Natural killer cell (primary cell): ENCODE results near the gene FAM180B. TPM values are rescaled to one million over a fixed set of nuclear protein-coding genes. Genes with fewer than 3 reads are reported as not detected.

Source experiments
- ATAC-seq, 3 donors: fragments of 150-1000 bp in 2 of 3; fragments of 200-7000 bp in 1 of 3; cut with Tn5 transposase; 1 replicate in 1 of 3; 2 replicates in 2 of 3; pipeline ENCODE4 v1.10.0; 2021; ENCODE audit warnings: mild to moderate bottlenecking in 2 of 3, moderate library complexity in 2 of 3
- DNase-seq, 2 donors: peaks; one replicate each; pipeline versions ENCODE4 v3.0.0 to v3.0.0-alpha.2; 2013 to 2021; ENCODE audit warnings: mixed read lengths in 1 of 2
- H3K27ac ChIP-seq: one replicate; pipeline ENCODE4 v1.5.1; 2013; ENCODE audit warnings: mild to moderate bottlenecking, low read length
- H3K27me3 ChIP-seq: one replicate; pipeline ENCODE4 v1.6.1; 2013; ENCODE audit warnings: low read length; ENCODE audit not compliant: control insufficient read depth, insufficient read depth
- H3K36me3 ChIP-seq: one replicate; pipeline ENCODE4 v1.6.1; 2013; ENCODE audit warnings: low read length; ENCODE audit not compliant: control insufficient read depth, insufficient read depth
- H3K4me1 ChIP-seq: one replicate; pipeline ENCODE4 v1.6.1; 2013; ENCODE audit warnings: low read length; ENCODE audit not compliant: control insufficient read depth, insufficient read depth
- H3K4me3 ChIP-seq: one replicate; pipeline ENCODE4 v1.5.1; 2013; ENCODE audit warnings: low read length
- H3K9me3 ChIP-seq: one replicate; pipeline ENCODE4 v1.6.1; 2013; ENCODE audit warnings: low read length; ENCODE audit not compliant: control insufficient read depth, insufficient read depth
- H3K27ac Mint-ChIP-seq, 2 donors: one replicate each; pipeline ENCODE4 v1.8.0; 2022; ENCODE audit warnings: mild to moderate bottlenecking in 2 of 2, mixed read lengths in 2 of 2, moderate library complexity in 1 of 2
- H3K27me3 Mint-ChIP-seq, 2 donors: one replicate each; pipeline ENCODE4 v1.8.0; 2022; ENCODE audit warnings: low read depth in 2 of 2, mixed read lengths in 2 of 2
- H3K36me3 Mint-ChIP-seq: one replicate; pipeline ENCODE4 v1.8.0; 2022; ENCODE audit warnings: mixed read lengths
- H3K4me1 Mint-ChIP-seq, 2 donors: one replicate each; pipeline ENCODE4 v1.8.0; 2022; ENCODE audit warnings: mixed read lengths in 2 of 2
- H3K4me3 Mint-ChIP-seq: one replicate; pipeline ENCODE4 v1.8.0; 2022; ENCODE audit warnings: mild to moderate bottlenecking, moderate library complexity, mixed read lengths
- H3K9me3 Mint-ChIP-seq, 2 donors: one replicate each; pipeline ENCODE4 v1.8.0; 2022; ENCODE audit warnings: mixed read lengths in 2 of 2
- WGBS: methylation state at CpG from one replicate; pipeline ENCODE4 v1.1.7; 2013; ENCODE audit warnings: missing lambda C conversion rate; ENCODE audit not compliant: insufficient coverage; 5-methylcytosine and 5-hydroxymethylcytosine counted together
- intact Hi-C: fragments of 100-400 bp; cut with micrococcal nuclease; formaldehyde crosslinking; loops from one replicate; pipeline ENCODE4 v1.14.2; 2022
- total RNA-seq, 4 donors: library from RNA; stranded (reverse); fragments of 120-200 nt in 1 of 4; gene quantifications; one replicate each; pipeline versions ENCODE4 v1.2.3 to v1.2.4, GENCODE V29; 2013 to 2022
- TF ChIP-seq, protein P1 (sequence below): fragments of 200-600 bp; IDR thresholded peaks from one replicate; pipeline ENCODE4 v1.8.0; 2022; ENCODE audit warnings: antibody characterized with exemption

Gene FAM180B
- total RNA-seq, 3 donors from 2014 or later (not counting 1 experiment from before 2014, with no cell fraction given), result 0.25 TPM; not detected in 2

GRCh38 chr11:47589977-47590861 lies 3.7 kb downstream of the FAM180B start:
- TF ChIP-seq, protein P1, sequence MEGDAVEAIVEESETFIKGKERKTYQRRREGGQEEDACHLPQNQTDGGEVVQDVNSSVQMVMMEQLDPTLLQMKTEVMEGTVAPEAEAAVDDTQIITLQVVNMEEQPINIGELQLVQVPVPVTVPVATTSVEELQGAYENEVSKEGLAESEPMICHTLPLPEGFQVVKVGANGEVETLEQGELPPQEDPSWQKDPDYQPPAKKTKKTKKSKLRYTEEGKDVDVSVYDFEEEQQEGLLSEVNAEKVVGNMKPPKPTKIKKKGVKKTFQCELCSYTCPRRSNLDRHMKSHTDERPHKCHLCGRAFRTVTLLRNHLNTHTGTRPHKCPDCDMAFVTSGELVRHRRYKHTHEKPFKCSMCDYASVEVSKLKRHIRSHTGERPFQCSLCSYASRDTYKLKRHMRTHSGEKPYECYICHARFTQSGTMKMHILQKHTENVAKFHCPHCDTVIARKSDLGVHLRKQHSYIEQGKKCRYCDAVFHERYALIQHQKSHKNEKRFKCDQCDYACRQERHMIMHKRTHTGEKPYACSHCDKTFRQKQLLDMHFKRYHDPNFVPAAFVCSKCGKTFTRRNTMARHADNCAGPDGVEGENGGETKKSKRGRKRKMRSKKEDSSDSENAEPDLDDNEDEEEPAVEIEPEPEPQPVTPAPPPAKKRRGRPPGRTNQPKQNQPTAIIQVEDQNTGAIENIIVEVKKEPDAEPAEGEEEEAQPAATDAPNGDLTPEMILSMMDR, result no peak
- no peak overlapping the region for H3K27ac Mint-ChIP-seq
- Histone ChIP-seq H3K9me3 (no peaks in the 10 kb centered on the region), H3K27me3 (peaks cover 15% of the 10 kb centered on the region), H3K36me3 (no peaks in the 10 kb centered on the region), H3K4me3 (no peak overlapping the region), H3K27ac (no peak overlapping the region), H3K4me1 (peaks cover 20% of the 10 kb centered on the region)
- DNase-seq (no peak), ATAC-seq (no peak)
- H3K4me1 Mint-ChIP-seq, result no peaks in the 10 kb centered on the region
- no peak overlapping the region for H3K4me3 Mint-ChIP-seq
- H3K9me3 Mint-ChIP-seq, result no peaks in the 10 kb centered on the region
- H3K36me3 Mint-ChIP-seq, result no peaks in the 10 kb centered on the region
- intact Hi-C loops, result no loop called here
- 96% methylated on average over 122 of the region's 122 CpGs for WGBS
- H3K27me3 Mint-ChIP-seq, result peaks cover 11 to 21% of the 10 kb centered on the region in 2 donors

- ATAC-seq (peak in 1 of 3 donors; percentile 24), DNase-seq (no peak)
- Histone ChIP-seq H3K9me3 (no peaks in the 10 kb centered on the region), H3K4me1 (peaks cover 20% of the 10 kb centered on the region), H3K27me3 (peaks cover 15% of the 10 kb centered on the region), H3K4me3 (no peak overlapping the region), H3K36me3 (no peaks in the 10 kb centered on the region), H3K27ac (no peak overlapping the region)
- Mint-ChIP-seq H3K27ac (no peak overlapping the region), H3K27me3 (peaks cover 19 to 29% of the 10 kb centered on the region in 2 donors), H3K36me3 (no peaks in the 10 kb centered on the region), H3K9me3 (no peaks in the 10 kb centered on the region), H3K4me3 (no peak overlapping the region), H3K4me1 (no peaks in the 10 kb centered on the region)
- TF ChIP-seq, protein P1, result no peak
- 13% methylated on average over 7 of the region's 7 CpGs for WGBS
- intact Hi-C loops, result no loop called here
Measured at GRCh38 chr11:47591764-47592163, 5.3 kb downstream of the FAM180B start.

GRCh38 chr11:47592251-47592650 lies 5.8 kb downstream of the FAM180B start:
- ATAC-seq, result peak in 1 of 3 donors; percentile 12
- no peak overlapping the region for H3K4me3 Mint-ChIP-seq
- H3K27me3 ChIP-seq, result peaks cover 15% of the 10 kb centered on the region
- no peak for DNase-seq
- peaks cover 20% of the 10 kb centered on the region for H3K4me1 ChIP-seq
- no peaks in the 10 kb centered on the region for H3K9me3 Mint-ChIP-seq
- TF ChIP-seq, protein P1, result no peak
- H3K4me1 Mint-ChIP-seq, result no peaks in the 10 kb centered on the region
- no peaks in the 10 kb centered on the region for H3K36me3 ChIP-seq
- no peaks in the 10 kb centered on the region for H3K9me3 ChIP-seq
- H3K27me3 Mint-ChIP-seq, result peaks cover 19 to 29% of the 10 kb centered on the region in 2 donors
- intact Hi-C loops, result no loop called here
- no peaks in the 10 kb centered on the region for H3K36me3 Mint-ChIP-seq
- H3K27ac ChIP-seq, result no peak overlapping the region
- H3K27ac Mint-ChIP-seq, result no peak overlapping the region
- H3K4me3 ChIP-seq, result no peak overlapping the region
- 39% methylated on average over 4 of the region's 4 CpGs for WGBS
